HEK293 (cell line): ENCODE data around the gene ISCU.

Source experiments
- CTCF ChIA-PET: fragments of 350-600 bp; formaldehyde crosslinking; extraction: SDS; loops from one replicate; lab custom pipeline; 2021; ENCODE audit warnings: antibody characterized with exemption; lab: Yijun Ruan, JAX
- POLR2A ChIA-PET: fragments of 300-600 bp; formaldehyde crosslinking; extraction: SDS; loops from one replicate; lab custom pipeline; 2020; ENCODE audit warnings: antibody characterized with exemption, inconsistent platforms; lab: Yijun Ruan, JAX
- H3K27ac ChIP-seq: fragments of 200-500 bp; sonication (Bioruptor generic); 2 replicates; pipeline ENCODE4 v1.5.1; 2014; ENCODE audit warnings: low read depth, low read length, control low read depth, inconsistent platforms; ENCODE audit errors: extremely low read depth
- H3K36me3 ChIP-seq, 2 experiments: fragments of 200-500 bp in 1 of 2; sonication (Bioruptor generic) in 1 of 2; 1 replicate in 1 of 2; 2 replicates in 1 of 2; pipeline ENCODE4 v1.5.1; 2014 to 2017; ENCODE audit warnings: inconsistent platforms in 2 of 2, low read length in 2 of 2; ENCODE audit not compliant: control insufficient read depth in 2 of 2, insufficient read depth in 1 of 2
- H3K4me1 ChIP-seq: fragments of 200-500 bp; sonication (Bioruptor generic); 2 replicates; pipeline ENCODE4 v1.5.1; 2014; ENCODE audit warnings: mild to moderate bottlenecking, low read length, inconsistent platforms; ENCODE audit not compliant: control insufficient read depth, insufficient read depth
- H3K4me3 ChIP-seq: 2 replicates; pipeline ENCODE4 v1.5.1; 2011; ENCODE audit warnings: low read depth, mild to moderate bottlenecking, control low read depth, low read length, moderate library complexity
- H3K9me3 ChIP-seq: fragments of 200-500 bp; sonication (Bioruptor generic); 2 replicates; pipeline ENCODE4 v1.5.1; 2014; ENCODE audit warnings: low read depth, low read length, inconsistent platforms; ENCODE audit not compliant: control insufficient read depth, insufficient read depth
- GLIS1 ChIP-seq: fragments of 450-650 bp; formaldehyde crosslinking; IDR thresholded peaks from 2 replicates; pipeline ENCODE4 v1.5.1; 2016; ENCODE audit warnings: missing biosample characterization, missing genetic modification characterization
- KLF17 ChIP-seq: fragments of 450-650 bp; formaldehyde crosslinking; IDR thresholded peaks from 2 replicates; pipeline ENCODE4 v1.5.1; 2016; ENCODE audit warnings: missing biosample characterization, missing genetic modification characterization
- KLF9 ChIP-seq: fragments of 450-650 bp; formaldehyde crosslinking; IDR thresholded peaks from 2 replicates; pipeline ENCODE4 v1.5.1; 2016; ENCODE audit warnings: missing biosample characterization, missing genetic modification characterization, low read depth
- PRDM6 ChIP-seq: fragments of 450-650 bp; formaldehyde crosslinking; IDR thresholded peaks from 2 replicates; pipeline ENCODE4 v1.5.1; 2017; ENCODE audit warnings: missing biosample characterization, missing genetic modification characterization
- YY2 ChIP-seq: fragments of 450-650 bp; formaldehyde crosslinking; IDR thresholded peaks from 2 replicates; pipeline ENCODE4 v1.5.1; 2016; ENCODE audit warnings: missing biosample characterization, missing genetic modification characterization
- ZBTB21 ChIP-seq: fragments of 450-650 bp; formaldehyde crosslinking; IDR thresholded peaks from 2 replicates; pipeline ENCODE4 v1.5.1; 2017; ENCODE audit warnings: missing biosample characterization, missing genetic modification characterization
- ZBTB8A ChIP-seq: fragments of 450-650 bp; formaldehyde crosslinking; IDR thresholded peaks from 2 replicates; pipeline ENCODE4 v1.5.1; 2016; ENCODE audit warnings: missing biosample characterization, missing genetic modification characterization
- ZIC2 ChIP-seq: fragments of 450-650 bp; formaldehyde crosslinking; IDR thresholded peaks from 2 replicates; pipeline ENCODE4 v1.5.1; 2016; ENCODE audit warnings: missing biosample characterization, missing genetic modification characterization
- ZNF148 ChIP-seq: fragments of 450-650 bp; formaldehyde crosslinking; IDR thresholded peaks from 2 replicates; pipeline ENCODE4 v1.5.0; 2017; ENCODE audit warnings: missing biosample characterization, missing genetic modification characterization, borderline replicate concordance
- ZNF175 ChIP-seq: fragments of 450-650 bp; formaldehyde crosslinking; IDR thresholded peaks from 2 replicates; pipeline ENCODE4 v1.5.1; 2016; ENCODE audit warnings: missing biosample characterization, missing genetic modification characterization
- ZNF211 ChIP-seq: fragments of 450-650 bp; formaldehyde crosslinking; IDR thresholded peaks from 2 replicates; pipeline ENCODE4 v1.5.1; 2016; ENCODE audit warnings: low read depth, missing biosample characterization, missing genetic modification characterization
- ZNF221 ChIP-seq: fragments of 450-650 bp; formaldehyde crosslinking; IDR thresholded peaks from 2 replicates; pipeline ENCODE4 v1.5.1; 2017; ENCODE audit warnings: missing biosample characterization, missing genetic modification characterization, borderline replicate concordance
- ZNF248 ChIP-seq: fragments of 450-650 bp; formaldehyde crosslinking; IDR thresholded peaks from 2 replicates; pipeline ENCODE4 v1.5.1; 2017; ENCODE audit warnings: missing biosample characterization, missing genetic modification characterization
- ZNF362 ChIP-seq: fragments of 450-650 bp; formaldehyde crosslinking; IDR thresholded peaks from 2 replicates; pipeline ENCODE4 v1.5.1; 2016; ENCODE audit warnings: missing biosample characterization, missing genetic modification characterization
- ZNF416 ChIP-seq: fragments of 450-650 bp; formaldehyde crosslinking; IDR thresholded peaks from 2 replicates; pipeline ENCODE4 v1.5.1; 2016; ENCODE audit warnings: missing biosample characterization, missing genetic modification characterization
- ZNF473 ChIP-seq: fragments of 450-650 bp; formaldehyde crosslinking; IDR thresholded peaks from 2 replicates; pipeline ENCODE4 v1.5.1; 2017; ENCODE audit warnings: missing biosample characterization, missing genetic modification characterization
- ZNF521 ChIP-seq: fragments of 450-650 bp; formaldehyde crosslinking; IDR thresholded peaks from 2 replicates; pipeline ENCODE4 v1.5.1; 2017; ENCODE audit warnings: missing biosample characterization, mild to moderate bottlenecking, missing genetic modification characterization
- ZNF639 ChIP-seq: fragments of 450-650 bp; formaldehyde crosslinking; IDR thresholded peaks from 2 replicates; pipeline ENCODE4 v1.5.1; 2016; ENCODE audit warnings: missing biosample characterization, missing genetic modification characterization
- ZNF704 ChIP-seq: fragments of 450-650 bp; formaldehyde crosslinking; IDR thresholded peaks from 2 replicates; pipeline ENCODE4 v1.5.1; 2016; ENCODE audit warnings: missing biosample characterization, missing genetic modification characterization
- ZNF776 ChIP-seq: fragments of 450-650 bp; formaldehyde crosslinking; IDR thresholded peaks from 2 replicates; pipeline ENCODE4 v1.5.0; 2017; ENCODE audit warnings: missing biosample characterization, missing genetic modification characterization, borderline replicate concordance
- ZNF785 ChIP-seq: fragments of 450-650 bp; formaldehyde crosslinking; IDR thresholded peaks from 2 replicates; pipeline ENCODE4 v1.5.1; 2016; ENCODE audit warnings: missing biosample characterization, missing genetic modification characterization
- ZSCAN4 ChIP-seq: fragments of 450-650 bp; formaldehyde crosslinking; IDR thresholded peaks from 2 replicates; pipeline ENCODE4 v1.5.1; 2017; ENCODE audit warnings: missing biosample characterization, missing genetic modification characterization

The ISCU gene

GRCh38 chr12:108594323-108594903, 32.0 kb downstream of the ISCU start:
- POLR2A ChIA-PET: no interaction called here
- TF ChIP-seq YY2 (tag by site-specific recombination) (no peak), ZNF362 (tag by site-specific recombination) (no peak), KLF17 (no peak), ZNF416 (tag by site-specific recombination) (no peak), ZNF211 (tag by site-specific recombination) (no peak), ZNF639 (tag by site-specific recombination) (no peak), ZBTB8A (no peak), GLIS1 (tag by site-specific recombination) (no peak)

GRCh38 chr12:108594960-108595710, 32.7 kb downstream of the ISCU start:
- Histone ChIP-seq H3K4me3 (no peak overlapping the region), H3K36me3 (no peaks in the 10 kb centered on the region), H3K9me3 (no peaks in the 10 kb centered on the region), H3K27ac (no peak overlapping the region), H3K4me1 (no peaks in the 10 kb centered on the region)
- ChIA-PET CTCF (interaction anchor here (0.7 to 3.5 kb wide), 3 partner anchors 15 to 76 kb away, joined by 3 to 15 read pairs (median 6); no protein-coding TSS in a partner anchor), POLR2A (no interaction called here)
- peak; percentile 95 for TF ChIP-seq ZSCAN4 (tag by site-specific recombination)
- peak; percentile 64; the same call in 1 of the 2 replicates for TF ChIP-seq ZNF785
- TF ChIP-seq ZNF248 (tag by site-specific recombination): 0 out of 2 replicates have a peak, but pooled peaks have one; percentile 49
- 0 out of 2 replicates have a peak, but pooled peaks have one; percentile 18 for TF ChIP-seq ZNF704
- no peak for TF ChIP-seq PRDM6 (tag by site-specific recombination)
- no peak for TF ChIP-seq ZNF221 (tag by site-specific recombination)
- TF ChIP-seq ZNF473 (tag by site-specific recombination): 0 out of 2 replicates have a peak, but pooled peaks have one; percentile 55
- TF ChIP-seq ZIC2 (tag by site-specific recombination): no peak
- TF ChIP-seq ZBTB21: no peak
- TF ChIP-seq ZNF521 (tag by site-specific recombination): 0 out of 2 replicates have a peak, but pooled peaks have one; percentile 26
- peak; percentile 77; the same call in 1 of the 2 replicates for TF ChIP-seq ZNF776 (tag by site-specific recombination)
- TF ChIP-seq ZNF175 (tag by site-specific recombination): 0 out of 2 replicates have a peak, but pooled peaks have one; percentile 36
- TF ChIP-seq KLF9: 0 out of 2 replicates have a peak, but pooled peaks have one; percentile 12
- peak; percentile 81; the same call in 1 of the 2 replicates for TF ChIP-seq ZNF148 (tag by site-specific recombination)

More at GRCh38 chr12:108594323-108594903, 32.0 kb downstream of the ISCU start:
- Histone ChIP-seq H3K9me3 (no peaks in the 10 kb centered on the region), H3K27ac (no peak overlapping the region), H3K4me3 (no peak overlapping the region), H3K4me1 (no peaks in the 10 kb centered on the region), H3K36me3 (no peaks in the 10 kb centered on the region)
- CTCF ChIA-PET: interaction anchor here (0.7 to 3.5 kb wide), 4 partner anchors 16 to 75 kb away, joined by 3 to 15 read pairs (median 5); no protein-coding TSS in a partner anchor
